Muscle of leg (tissue), 11 donors: ENCODE data around the gene HGF. TPM values are rescaled to one million over a fixed set of nuclear protein-coding genes. Genes with fewer than 3 reads are reported as not detected.
A peak's percentile ranks its signal among the peaks of the same experiment; 100 is the strongest.

Source experiments
- DNase-seq: peaks from one replicate; pipeline ENCODE4 v3.0.0; 2013
- H3K27ac ChIP-seq: one replicate; pipeline ENCODE4 v1.5.1; 2013; ENCODE audit warnings: mild to moderate bottlenecking, low read length, control low read depth
- H3K27me3 ChIP-seq: one replicate; pipeline ENCODE4 v1.6.1; 2013; ENCODE audit warnings: low read length; ENCODE audit not compliant: control insufficient read depth, insufficient read depth
- H3K36me3 ChIP-seq: one replicate; pipeline ENCODE4 v1.6.1; 2013; ENCODE audit warnings: low read length; ENCODE audit not compliant: control insufficient read depth, insufficient read depth
- H3K4me1 ChIP-seq: one replicate; pipeline ENCODE4 v1.6.1; 2013; ENCODE audit warnings: low read length; ENCODE audit not compliant: control insufficient read depth, insufficient read depth
- H3K4me3 ChIP-seq: one replicate; pipeline ENCODE4 v1.5.1; 2013; ENCODE audit warnings: low read length, control low read depth
- H3K9me3 ChIP-seq: replicated peaks from 2 replicates; pipeline ENCODE4 v1.6.1; 2013; ENCODE audit warnings: low read depth, low read length; ENCODE audit not compliant: control insufficient read depth
- WGBS: methylation state at CpG from one replicate; pipeline ENCODE4 v1.1.5; 2013; ENCODE audit warnings: missing lambda C conversion rate; ENCODE audit not compliant: insufficient coverage; 5-methylcytosine and 5-hydroxymethylcytosine counted together
- polyA plus RNA-seq, 8 donors: library from polyadenylated mRNA; unstranded; fragments of 120-200 nt; gene quantifications; one replicate each; pipeline versions ENCODE4 v1.2.1 to v1.2.3, GENCODE V29; 2013; ENCODE audit warnings: inconsistent platforms in 1 of 8, low replicate concordance in 1 of 8; ENCODE audit not compliant: insufficient read length in 8 of 8, insufficient read depth in 1 of 8
- total RNA-seq: library from RNA; stranded (reverse); fragments of 120-200 nt; gene quantifications from one replicate; pipeline ENCODE4 v1.2.4, GENCODE V29; 2013

HGF gene
- total and polyA plus RNA-seq, 9 donors: 2.8 to 7.5 (median 5.2) TPM

GRCh38 chr7:81672872-81673271, 97.0 kb downstream of the HGF start:
- 67% methylated on average over 1 of the region's 1 CpG for WGBS
- H3K27ac ChIP-seq: no peak overlapping the region
- DNase-seq: no peak
- no peak overlapping the region for H3K4me3 ChIP-seq
- H3K9me3 ChIP-seq: no peaks in the 10 kb centered on the region
- no peaks in the 10 kb centered on the region for H3K36me3 ChIP-seq
- no peaks in the 10 kb centered on the region for H3K27me3 ChIP-seq
- H3K4me1 ChIP-seq: no peaks in the 10 kb centered on the region

- no CpG with 5 or more reads among the region's 3 CpGs for WGBS
Measured at GRCh38 chr7:81669476-81670105, 100.3 kb downstream of the HGF start.

GRCh38 chr7:81666209-81666608, 103.6 kb downstream of the HGF start:
- H3K27ac ChIP-seq: no peak overlapping the region
- H3K4me3 ChIP-seq: no peak overlapping the region
- no CpG with 5 or more reads among the region's 1 CpG for WGBS
- H3K4me1 ChIP-seq: no peaks in the 10 kb centered on the region
- H3K9me3 ChIP-seq: no peaks in the 10 kb centered on the region
- DNase-seq: peak; percentile 17
- H3K27me3 ChIP-seq: no peaks in the 10 kb centered on the region
- no peaks in the 10 kb centered on the region for H3K36me3 ChIP-seq

More at GRCh38 chr7:81669476-81670105, 100.3 kb downstream of the HGF start:
- no peaks in the 10 kb centered on the region for H3K36me3 ChIP-seq
- H3K4me1 ChIP-seq: no peaks in the 10 kb centered on the region
- H3K9me3 ChIP-seq: no peaks in the 10 kb centered on the region
- DNase-seq: no peak
- H3K4me3 ChIP-seq: no peak overlapping the region
- H3K27me3 ChIP-seq: no peaks in the 10 kb centered on the region
- H3K27ac ChIP-seq: no peak overlapping the region

DNA sequence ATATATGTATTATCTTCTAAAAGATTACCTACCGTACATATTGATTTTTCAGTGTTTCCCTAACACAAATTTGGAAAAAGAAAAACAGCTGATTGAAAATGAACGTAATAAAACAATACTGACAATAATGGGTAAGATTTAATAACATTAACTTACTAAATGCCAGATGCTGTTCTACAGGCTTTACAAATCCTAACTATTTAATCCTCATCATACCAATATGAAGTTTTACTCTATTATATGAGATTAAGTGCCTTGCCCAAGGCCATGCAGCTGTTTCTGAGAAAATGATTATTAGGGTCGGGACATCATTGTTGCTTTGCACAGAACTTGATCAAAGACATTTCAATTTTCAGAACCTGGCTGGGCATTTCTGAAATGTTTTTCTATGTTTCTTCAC, 104.6 kb downstream of the HGF start:
- no peaks in the 10 kb centered on the region for H3K27me3 ChIP-seq
- no peaks in the 10 kb centered on the region for H3K36me3 ChIP-seq
- no CpG with 5 or more reads among the region's 3 CpGs for WGBS
- no peak overlapping the region for H3K4me3 ChIP-seq
- no peaks in the 10 kb centered on the region for H3K4me1 ChIP-seq
- H3K27ac ChIP-seq: no peak overlapping the region
- no peaks in the 10 kb centered on the region for H3K9me3 ChIP-seq
- DNase-seq: no peak

- Histone ChIP-seq H3K27me3 (no peaks in the 10 kb centered on the region), H3K4me3 (no peak overlapping the region), H3K36me3 (no peaks in the 10 kb centered on the region), H3K9me3 (no peaks in the 10 kb centered on the region), H3K4me1 (no peaks in the 10 kb centered on the region), H3K27ac (no peak overlapping the region)
- no peak for DNase-seq
- 100% methylated on average over 1 of the region's 3 CpGs for WGBS
Measured at GRCh38 chr7:81664304-81664703, 105.5 kb downstream of the HGF start.

DNA sequence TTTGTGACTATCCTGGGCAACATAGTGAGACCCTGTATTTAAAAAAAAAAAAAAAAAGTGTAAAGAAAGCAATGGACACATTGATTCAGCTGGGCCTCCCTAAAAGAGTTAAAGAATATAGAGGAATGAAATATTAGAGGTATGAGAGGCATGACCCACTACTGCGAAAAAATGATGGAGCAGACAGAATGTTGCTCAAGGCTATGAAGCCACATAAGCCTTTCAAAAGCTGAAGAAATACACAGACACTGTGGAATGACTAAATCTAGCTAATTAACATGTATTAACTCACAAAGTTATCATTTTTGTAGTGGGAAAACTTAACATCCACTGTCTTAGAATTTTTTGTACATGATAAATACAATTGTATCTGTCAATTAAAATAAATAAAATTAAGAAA, 107.3 kb downstream of the HGF start:
- Histone ChIP-seq H3K9me3 (no peaks in the 10 kb centered on the region), H3K27ac (no peak overlapping the region), H3K4me3 (no peak overlapping the region), H3K4me1 (no peaks in the 10 kb centered on the region), H3K36me3 (no peaks in the 10 kb centered on the region), H3K27me3 (no peaks in the 10 kb centered on the region)
- DNase-seq: no peak
- no CpG with 5 or more reads among the region's 1 CpG for WGBS

DNA sequence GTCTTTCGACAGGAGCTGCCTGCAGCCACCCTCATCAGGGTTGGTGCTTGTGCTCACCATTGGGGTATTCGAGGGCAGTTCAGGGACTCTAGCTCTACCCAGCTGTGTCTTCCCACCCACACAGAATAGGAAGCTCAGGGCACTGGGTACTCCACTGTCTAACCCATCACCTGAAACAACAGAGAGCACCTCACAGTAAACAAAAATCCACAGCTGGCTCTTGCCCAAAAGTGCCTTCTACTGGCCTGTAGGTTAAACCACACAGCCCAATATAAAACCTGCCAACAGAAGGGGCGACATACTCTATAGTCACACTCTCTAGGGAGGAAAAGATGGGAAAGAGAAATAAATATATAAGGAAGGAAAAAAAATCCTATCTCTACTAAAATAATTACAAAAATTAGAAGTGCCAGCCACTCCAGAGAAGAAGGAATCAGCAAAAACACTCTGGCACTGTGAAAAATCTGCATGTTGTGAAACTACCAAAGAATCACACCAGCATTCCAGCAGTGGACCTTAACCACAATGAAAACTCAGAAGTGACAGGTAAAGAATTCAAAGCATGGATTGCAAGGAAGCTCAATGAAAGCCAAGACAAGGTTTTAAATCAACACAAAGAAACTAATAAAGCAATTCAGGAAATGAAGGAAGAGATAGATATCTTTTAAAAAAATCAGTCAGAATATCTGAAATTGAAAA, 110.0 kb downstream of the HGF start:
- 100% methylated on average over 1 of the region's 3 CpGs for WGBS
- Histone ChIP-seq H3K36me3 (no peaks in the 10 kb centered on the region), H3K4me1 (no peaks in the 10 kb centered on the region), H3K27me3 (no peaks in the 10 kb centered on the region), H3K9me3 (no peaks in the 10 kb centered on the region), H3K4me3 (no peak overlapping the region), H3K27ac (no peak overlapping the region)
- DNase-seq: no peak

GRCh38 chr7:81657551-81657950, 112.3 kb downstream of the HGF start:
- peak; percentile 20 for DNase-seq
- no peaks in the 10 kb centered on the region for H3K36me3 ChIP-seq
- no peak overlapping the region for H3K4me3 ChIP-seq
- H3K9me3 ChIP-seq: peaks cover 2% of the 10 kb centered on the region
- no peaks in the 10 kb centered on the region for H3K27me3 ChIP-seq
- H3K4me1 ChIP-seq: no peaks in the 10 kb centered on the region
- H3K27ac ChIP-seq: no peak overlapping the region

DNA sequence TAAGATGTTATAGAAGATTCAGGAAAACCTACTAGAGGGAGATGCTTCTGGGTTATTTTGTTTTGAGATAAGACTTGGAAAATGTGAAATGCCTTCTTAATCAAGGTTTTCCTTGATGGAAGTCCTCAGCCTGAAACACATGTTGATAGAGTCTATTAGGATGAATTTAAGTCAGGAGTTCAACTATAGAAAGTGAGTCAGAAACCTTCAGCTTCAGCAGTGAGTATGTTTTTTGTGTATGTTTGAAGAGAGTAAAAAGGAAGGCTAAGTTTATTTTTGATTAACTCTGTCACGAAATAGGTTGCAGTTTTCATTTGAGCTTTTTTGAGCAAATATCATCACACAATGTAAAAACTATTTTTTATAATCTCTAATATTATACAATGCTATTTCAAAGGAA, 114.6 kb downstream of the HGF start:
- no peak overlapping the region for H3K4me3 ChIP-seq
- no peaks in the 10 kb centered on the region for H3K4me1 ChIP-seq
- no peaks in the 10 kb centered on the region for H3K27me3 ChIP-seq
- H3K36me3 ChIP-seq: no peaks in the 10 kb centered on the region
- no peak for DNase-seq
- no CpG with 5 or more reads among the region's 1 CpG for WGBS
- H3K9me3 ChIP-seq: peaks cover 8% of the 10 kb centered on the region
- H3K27ac ChIP-seq: no peak overlapping the region

DNA sequence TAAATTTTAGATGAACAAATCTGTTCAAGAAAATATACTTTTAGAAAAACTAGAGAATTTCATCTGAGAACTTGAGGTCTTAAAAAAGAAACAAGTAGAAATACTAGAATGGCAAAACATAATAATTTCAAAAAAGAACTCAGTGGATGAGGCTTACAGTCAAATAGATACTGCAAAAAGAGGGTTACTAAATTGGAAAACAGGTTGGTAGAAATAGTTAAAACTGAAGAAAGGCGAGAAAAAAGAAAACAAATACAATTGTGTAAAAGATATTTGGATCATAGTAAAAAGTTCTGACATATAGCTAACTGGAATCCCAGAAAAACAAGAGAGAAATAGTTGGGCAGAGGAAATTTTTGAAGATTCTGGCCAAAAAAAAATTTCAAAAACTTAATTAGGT, 117.6 kb downstream of the HGF start:
- no peaks in the 10 kb centered on the region for H3K4me1 ChIP-seq

More for the DNA sequence above, 117.6 kb downstream of the HGF start:
- no CpG with 5 or more reads among the region's 1 CpG for WGBS
- H3K36me3 ChIP-seq: no peaks in the 10 kb centered on the region
- no peak for DNase-seq
- H3K9me3 ChIP-seq: peaks cover 8% of the 10 kb centered on the region
- no peaks in the 10 kb centered on the region for H3K27me3 ChIP-seq
- no peak overlapping the region for H3K27ac ChIP-seq
- H3K4me3 ChIP-seq: no peak overlapping the region
